ENCODE results near the gene TMEM187. TPM values are rescaled to one million over a fixed set of nuclear protein-coding genes. Genes with fewer than 3 reads are reported as not detected.

Gene TMEM187
- total RNA-seq, 1 experiment from 2014 or later, result 2.8 TPM

- no peak overlapping the region for H3K4me3 ChIP-seq (ENCODE audit: low read depth, low read length, poor library complexity, severe bottlenecking)
- H3K27me3 ChIP-seq (replicated peaks; ENCODE audit: insufficient read depth, low read depth, low read length, poor library complexity), result no peaks in the 10 kb centered on the region
- H3K9me3 ChIP-seq (ENCODE audit: low read depth, low read length, poor library complexity, severe bottlenecking), result no peaks in the 10 kb centered on the region
- H3K36me3 ChIP-seq (ENCODE audit: insufficient read depth, low read length, poor library complexity, severe bottlenecking), result no peaks in the 10 kb centered on the region
- POLR2A ChIA-PET (ENCODE audit: low non-redundant PET), result no interaction called here
- no TSS peak for BruUV-seq (replicated peaks)
- H3K27ac ChIP-seq (ENCODE audit: low read depth, low read length, poor library complexity, severe bottlenecking), result no peak overlapping the region
- CTCF ChIA-PET, result no interaction called here
- no peaks in the 10 kb centered on the region for H3K4me1 ChIP-seq (ENCODE audit: insufficient read depth, low read length, poor library complexity, severe bottlenecking)
- no peak for DNase-seq (ENCODE audit: low spot score)
- TF ChIP-seq EZH2 (IDR thresholded peaks at IDR 0.05; ENCODE audit: borderline replicate concordance, low read depth, low read length, poor library complexity, severe bottlenecking) (no peak), CTCF (conservative IDR thresholded peaks at IDR 0.05; ENCODE audit: low read depth, low read length) (no peak)
- intact Hi-C loops (cut with micrococcal nuclease; ENCODE audit: unreplicated experiment), result no loop called here
These were observed 18.5 kb downstream of the TMEM187 start for GRCh38 chrX:153991013-153991580.

GRCh38 chrX:153992180-153992579, 19.6 kb downstream of the TMEM187 start:
- no peaks in the 10 kb centered on the region for H3K36me3 ChIP-seq (ENCODE audit: insufficient read depth, low read length, poor library complexity, severe bottlenecking)
- no peak overlapping the region for H3K4me3 ChIP-seq (ENCODE audit: low read depth, low read length, poor library complexity, severe bottlenecking)
- no TSS peak for BruUV-seq (replicated peaks)
- ChIA-PET POLR2A (ENCODE audit: low non-redundant PET) (no interaction called here), CTCF (no interaction called here)
- H3K27ac ChIP-seq (ENCODE audit: low read depth, low read length, poor library complexity, severe bottlenecking), result no peak overlapping the region
- no peaks in the 10 kb centered on the region for H3K4me1 ChIP-seq (ENCODE audit: insufficient read depth, low read length, poor library complexity, severe bottlenecking)
- peaks cover 4% of the 10 kb centered on the region for H3K27me3 ChIP-seq (replicated peaks; ENCODE audit: insufficient read depth, low read depth, low read length, poor library complexity)
- H3K9me3 ChIP-seq (ENCODE audit: low read depth, low read length, poor library complexity, severe bottlenecking), result no peaks in the 10 kb centered on the region
- no peak for DNase-seq (ENCODE audit: low spot score)
- intact Hi-C loops (cut with micrococcal nuclease; ENCODE audit: unreplicated experiment), result no loop called here
- no peak for TF ChIP-seq EZH2 (IDR thresholded peaks at IDR 0.05; ENCODE audit: borderline replicate concordance, low read depth, low read length, poor library complexity, severe bottlenecking)
- no peak for TF ChIP-seq CTCF (conservative IDR thresholded peaks at IDR 0.05; ENCODE audit: low read depth, low read length)

DNA sequence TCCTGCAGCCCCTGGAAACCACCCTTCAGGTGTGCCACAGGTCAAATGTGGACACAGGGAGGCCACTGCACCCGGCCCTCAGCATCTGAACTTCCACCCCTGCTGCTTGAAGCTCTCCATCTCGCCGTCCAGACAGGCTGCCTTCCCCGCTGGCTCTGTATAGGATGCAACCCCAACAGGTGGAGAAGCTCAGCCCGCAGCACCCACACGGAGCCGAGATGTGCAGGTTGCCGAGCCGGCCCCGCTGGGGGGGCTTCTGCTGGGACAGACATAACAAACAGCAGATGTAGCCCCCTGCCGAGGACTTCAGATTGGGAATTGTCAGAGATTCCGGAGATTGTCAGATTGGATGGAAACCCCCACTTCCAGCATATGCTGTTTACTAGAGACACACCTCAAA, 20.5 kb downstream of the TMEM187 start:
- Histone ChIP-seq H3K27me3 (replicated peaks; ENCODE audit: insufficient read depth, low read depth, low read length, poor library complexity) (peaks cover 4% of the 10 kb centered on the region), H3K27ac (ENCODE audit: low read depth, low read length, poor library complexity, severe bottlenecking) (no peak overlapping the region), H3K4me3 (ENCODE audit: low read depth, low read length, poor library complexity, severe bottlenecking) (no peak overlapping the region), H3K36me3 (ENCODE audit: insufficient read depth, low read length, poor library complexity, severe bottlenecking) (no peaks in the 10 kb centered on the region), H3K4me1 (ENCODE audit: insufficient read depth, low read length, poor library complexity, severe bottlenecking) (no peaks in the 10 kb centered on the region), H3K9me3 (ENCODE audit: low read depth, low read length, poor library complexity, severe bottlenecking) (no peaks in the 10 kb centered on the region)
- no peak for DNase-seq (ENCODE audit: low spot score)
- CTCF ChIA-PET, result no interaction called here
- BruUV-seq (replicated peaks), result no TSS peak
- TF ChIP-seq EZH2 (IDR thresholded peaks at IDR 0.05; ENCODE audit: borderline replicate concordance, low read depth, low read length, poor library complexity, severe bottlenecking), result no peak
- TF ChIP-seq CTCF (conservative IDR thresholded peaks at IDR 0.05; ENCODE audit: low read depth, low read length), result no peak
- POLR2A ChIA-PET (ENCODE audit: low non-redundant PET), result no interaction called here
- intact Hi-C loops (cut with micrococcal nuclease; ENCODE audit: unreplicated experiment), result no loop called here
